Endothelial cell of umbilical vein (primary cell): ENCODE data around the gene MAPKAP1. TPM values are rescaled to one million over a fixed set of nuclear protein-coding genes. Genes with fewer than 3 reads are reported as not detected.

ENCODE experiments used
- BruUV-seq: library from RNA; stranded (reverse); fragments of 400-500 nt; replicated peaks from 2 replicates; lab custom pipeline; 2021; lab: Mats Ljungman, UMichigan
- CTCF ChIA-PET: fragments of 300-600, 350-600 bp; sonication (Branson Sonifier 250); formaldehyde crosslinking; loops from one replicate; lab custom pipeline; 2021; ENCODE audit warnings: antibody characterized with exemption, inconsistent platforms; lab: Charles Lee
- POLR2A ChIA-PET: fragments of 300-600, 350-600 bp; sonication (Branson Sonifier 250); formaldehyde crosslinking; loops from one replicate; lab custom pipeline; 2021; ENCODE audit warnings: antibody characterized with exemption, inconsistent platforms; lab: Charles Lee
- DNase-seq: peaks from one replicate; pipeline ENCODE4 v3.0.0-alpha.2; 2011; ENCODE audit warnings: low read depth, low spot score
- FAIRE-seq: peaks from 2 replicates; lab custom pipeline; 2011; peaks lifted over from hg19 to GRCh38; lab: Jason Lieb, UNC
- H2AFZ ChIP-seq: 2 replicates; pipeline ENCODE4 v1.6.0; 2012; ENCODE audit warnings: low read depth, low read length, control low read depth, inconsistent platforms
- H3K27ac ChIP-seq: 2 replicates; pipeline ENCODE4 v1.5.1; 2011; ENCODE audit warnings: low read depth, mild to moderate bottlenecking, control low read depth, low read length, moderate library complexity; ENCODE audit not compliant: insufficient read depth
- H3K27me3 ChIP-seq, 2 experiments: 2 replicates each; pipeline versions ENCODE4 v1.6.0 to v1.6.1; 2011; ENCODE audit warnings: low read length in 2 of 2, mixed read lengths in 1 of 2; ENCODE audit not compliant: control insufficient read depth in 2 of 2, insufficient read depth in 2 of 2
- H3K36me3 ChIP-seq, 2 experiments: 2 replicates in 1 of 2; 3 replicates in 1 of 2; pipeline ENCODE4 v1.5.1; 2011; ENCODE audit warnings: low read length in 2 of 2, mild to moderate bottlenecking in 1 of 2, moderate library complexity in 1 of 2; ENCODE audit not compliant: control insufficient read depth in 2 of 2, insufficient read depth in 2 of 2; ENCODE audit errors: extremely low read depth in 1 of 2
- H3K4me1 ChIP-seq: 3 replicates; pipeline ENCODE4 v1.5.1; 2011; ENCODE audit warnings: mild to moderate bottlenecking, low read length; ENCODE audit not compliant: control insufficient read depth, insufficient read depth; ENCODE audit errors: extremely low read depth
- H3K4me2 ChIP-seq: 2 replicates; pipeline ENCODE4 v1.6.1; 2011; ENCODE audit warnings: low read length, control low read depth, mixed read lengths; ENCODE audit not compliant: insufficient read depth
- H3K4me3 ChIP-seq, 3 experiments: fragments of 200-600 bp in 1 of 3; sonication (generic), shearing (Covaris generic) in 1 of 3; replicated peaks in 1 of 3; 2 replicates each; pipeline ENCODE4 v1.5.1; 2011 to 2016; ENCODE audit warnings: control low read depth in 3 of 3, low read length in 3 of 3, mild to moderate bottlenecking in 2 of 3, inconsistent platforms in 1 of 3, low read depth in 1 of 3, moderate library complexity in 1 of 3; ENCODE audit not compliant: insufficient read depth in 1 of 3
- H3K79me2 ChIP-seq: 2 replicates; pipeline ENCODE4 v1.6.0; 2012; ENCODE audit warnings: low read length, inconsistent platforms; ENCODE audit not compliant: control insufficient read depth, insufficient read depth
- H3K9ac ChIP-seq: replicated peaks from 2 replicates; pipeline ENCODE3; 2011; ENCODE audit warnings: low read length, control low read depth; ENCODE audit not compliant: insufficient read depth; ENCODE audit errors: extremely low read depth
- H3K9me1 ChIP-seq: replicated peaks from 3 replicates; pipeline ENCODE4 v1.6.0; 2011; ENCODE audit warnings: mild to moderate bottlenecking, low read length; ENCODE audit not compliant: control insufficient read depth, insufficient read depth; ENCODE audit errors: extremely low read depth
- H3K9me3 ChIP-seq: replicated peaks from 2 replicates; pipeline ENCODE4 v1.5.1; 2012; ENCODE audit warnings: low read length, inconsistent platforms; ENCODE audit not compliant: control insufficient read depth, insufficient read depth
- H4K20me1 ChIP-seq: replicated peaks from 2 replicates; pipeline ENCODE3; 2011; ENCODE audit warnings: mild to moderate bottlenecking, low read length; ENCODE audit not compliant: control insufficient read depth, insufficient read depth; ENCODE audit errors: extremely low read depth
- EZH2 ChIP-seq: IDR thresholded peaks from 2 replicates; pipeline ENCODE4 v1.6.1; 2012; ENCODE audit warnings: borderline replicate concordance, low read depth, mild to moderate bottlenecking, moderate library complexity, low read length, inconsistent platforms; ENCODE audit not compliant: severe bottlenecking
- FOS ChIP-seq: IDR thresholded peaks from 2 replicates; pipeline ENCODE4 v1.6.1; 2011; ENCODE audit warnings: mild to moderate bottlenecking, low read length, moderate library complexity, borderline replicate concordance; ENCODE audit not compliant: insufficient read depth
- GATA2 ChIP-seq: IDR thresholded peaks from 2 replicates; pipeline ENCODE4 v1.7.0; 2011; ENCODE audit warnings: low read depth, mild to moderate bottlenecking, moderate library complexity, mixed read lengths, low read length; ENCODE audit not compliant: insufficient read length, insufficient read depth
- JUN ChIP-seq: IDR thresholded peaks from 2 replicates; pipeline ENCODE4 v1.6.1; 2011; ENCODE audit warnings: borderline replicate concordance, low read depth; ENCODE audit not compliant: insufficient read length, insufficient read depth
- MYC ChIP-seq: IDR thresholded peaks from one replicate; pipeline ENCODE4 v1.6.1; 2011; ENCODE audit warnings: mild to moderate bottlenecking, low read depth, low read length
- POLR2A ChIP-seq: IDR thresholded peaks from 2 replicates; pipeline ENCODE4 v1.6.1; 2012; ENCODE audit warnings: low read depth, mild to moderate bottlenecking, control low read depth, low read length
- POLR2AphosphoS5 ChIP-seq: IDR thresholded peaks from 2 replicates; pipeline ENCODE4 v1.6.1; 2012; ENCODE audit warnings: low read depth, mild to moderate bottlenecking, control low read depth, low read length, moderate library complexity; ENCODE audit not compliant: insufficient read depth
- dilution Hi-C: fragments of 300-500 bp; cut with MboI; formaldehyde crosslinking; loops from one replicate; pipeline ENCODE4 v1.15.0; 2019; ENCODE audit warnings: low sequenced_read_pairs; ENCODE audit not compliant: extremely low pct_ligation_motif_present
- intact Hi-C: fragments of 100-400 bp; cut with micrococcal nuclease; formaldehyde crosslinking; loops from one replicate; pipeline ENCODE4 v1.10.0; 2022
- polyA plus RNA-seq, 4 experiments: library from polyadenylated mRNA; depleted of rRNA in 3 of 4; stranded (reverse) in 3 of 4; unstranded in 1 of 4; fragments of >200 nt; gene quantifications; 2 replicates each; pipeline versions ENCODE4 v1.2.1 to v1.2.3, GENCODE V29; 2011 to 2012; ENCODE audit warnings: missing spikeins in 1 of 4
- total RNA-seq: library from RNA; stranded (reverse); gene quantifications from 2 replicates; pipeline ENCODE4 v1.2.3, GENCODE V29; 2021
- TF ChIP-seq, protein P1 (sequence below), 2 donors: IDR thresholded peaks; 1 replicate in 1 of 2; 2 replicates in 1 of 2; pipeline ENCODE4 v1.5.1; 2011; ENCODE audit warnings: low read length in 2 of 2, mild to moderate bottlenecking in 2 of 2, moderate library complexity in 2 of 2, control low read depth in 1 of 2, inconsistent platforms in 1 of 2, low read depth in 1 of 2; ENCODE audit not compliant: insufficient read depth in 1 of 2; ENCODE audit errors: extremely low read depth in 1 of 2
- TF ChIP-seq, protein P2 (sequence below): IDR thresholded peaks from 2 replicates; pipeline ENCODE4 v1.6.1; 2011; ENCODE audit not compliant: insufficient read depth, insufficient read length

The MAPKAP1 gene
- total and polyA plus RNA-seq, 2 donors (not counting 3 experiments of a cell fraction or from before 2014, with no cell fraction given), result 61.9 to 99.1 TPM

DNA sequence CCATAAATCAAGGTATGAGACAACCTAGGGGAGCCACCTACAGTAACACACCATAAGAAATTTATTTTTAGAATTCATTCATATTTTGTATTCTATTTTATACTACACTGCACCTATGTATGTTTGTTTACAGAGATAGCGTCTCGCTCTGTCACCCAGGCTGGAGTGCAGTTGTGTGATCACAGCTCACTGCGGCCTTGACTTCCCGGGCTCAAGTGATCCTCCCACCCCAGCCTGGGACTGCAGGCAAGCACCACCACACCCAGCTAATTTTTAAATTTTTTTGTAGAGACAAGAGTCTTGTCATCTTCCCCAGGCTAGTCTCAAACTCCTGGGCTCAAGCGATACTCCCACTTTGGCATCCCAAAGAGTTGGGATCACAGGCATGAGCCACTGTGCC lies 25.4 kb downstream of the MAPKAP1 start:
- no peak overlapping the region for H3K27ac ChIP-seq
- H2AFZ ChIP-seq, result no peak overlapping the region
- ChIA-PET POLR2A (no interaction called here), CTCF (no interaction called here)
- no peaks in the 10 kb centered on the region for H3K4me1 ChIP-seq
- H4K20me1 ChIP-seq, result no peaks in the 10 kb centered on the region
- no peaks in the 10 kb centered on the region for H3K9me3 ChIP-seq
- no TSS peak for BruUV-seq
- no peak for DNase-seq
- no peak overlapping the region for H3K4me2 ChIP-seq
- intact Hi-C loops, result no loop called here
- dilution Hi-C loops, result no loop called here
- H3K27me3 ChIP-seq, result no peaks in the 10 kb centered on the region
- TF ChIP-seq JUN (no peak), EZH2 (no peak), MYC (no peak), POLR2AphosphoS5 (no peak), GATA2 (no peak), POLR2A (no peak), FOS (no peak)
- TF ChIP-seq, protein P1, sequence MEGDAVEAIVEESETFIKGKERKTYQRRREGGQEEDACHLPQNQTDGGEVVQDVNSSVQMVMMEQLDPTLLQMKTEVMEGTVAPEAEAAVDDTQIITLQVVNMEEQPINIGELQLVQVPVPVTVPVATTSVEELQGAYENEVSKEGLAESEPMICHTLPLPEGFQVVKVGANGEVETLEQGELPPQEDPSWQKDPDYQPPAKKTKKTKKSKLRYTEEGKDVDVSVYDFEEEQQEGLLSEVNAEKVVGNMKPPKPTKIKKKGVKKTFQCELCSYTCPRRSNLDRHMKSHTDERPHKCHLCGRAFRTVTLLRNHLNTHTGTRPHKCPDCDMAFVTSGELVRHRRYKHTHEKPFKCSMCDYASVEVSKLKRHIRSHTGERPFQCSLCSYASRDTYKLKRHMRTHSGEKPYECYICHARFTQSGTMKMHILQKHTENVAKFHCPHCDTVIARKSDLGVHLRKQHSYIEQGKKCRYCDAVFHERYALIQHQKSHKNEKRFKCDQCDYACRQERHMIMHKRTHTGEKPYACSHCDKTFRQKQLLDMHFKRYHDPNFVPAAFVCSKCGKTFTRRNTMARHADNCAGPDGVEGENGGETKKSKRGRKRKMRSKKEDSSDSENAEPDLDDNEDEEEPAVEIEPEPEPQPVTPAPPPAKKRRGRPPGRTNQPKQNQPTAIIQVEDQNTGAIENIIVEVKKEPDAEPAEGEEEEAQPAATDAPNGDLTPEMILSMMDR (IDR thresholded peaks at IDR 0.05; ENCODE audit: extremely low read depth in 1 of 2, insufficient read depth in 1 of 2, low read depth in 1 of 2, low read length in 2 of 2), result no peak
- TF ChIP-seq, protein P2, sequence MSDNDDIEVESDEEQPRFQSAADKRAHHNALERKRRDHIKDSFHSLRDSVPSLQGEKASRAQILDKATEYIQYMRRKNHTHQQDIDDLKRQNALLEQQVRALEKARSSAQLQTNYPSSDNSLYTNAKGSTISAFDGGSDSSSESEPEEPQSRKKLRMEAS, result no peak
- H3K9ac ChIP-seq, result no peak overlapping the region
- H3K9me1 ChIP-seq, result no peaks in the 10 kb centered on the region
- H3K4me3 ChIP-seq, result no peak overlapping the region
- peaks cover 46% of the 10 kb centered on the region for H3K79me2 ChIP-seq
- no peak for FAIRE-seq
- H3K36me3 ChIP-seq, result no peaks in the 10 kb centered on the region
